PFSK-1 (cell line): ENCODE data around the gene F8A1.

Experiments
- FOXP2 ChIP-seq: optimal IDR thresholded peaks from 2 replicates; pipeline ENCODE3; 2011; ENCODE audit warnings: borderline replicate concordance, control low read depth, inconsistent platforms; ENCODE audit not compliant: insufficient read depth; ENCODE audit errors: extremely low read length, extremely low read depth
- POLR2AphosphoS5 ChIP-seq: IDR thresholded peaks from 2 replicates; pipeline ENCODE4 v1.6.1; 2012; ENCODE audit warnings: low read depth, mild to moderate bottlenecking, control low read depth, low read length, moderate library complexity
- SIN3A ChIP-seq: IDR thresholded peaks from 2 replicates; pipeline ENCODE4 v1.6.1; 2012; ENCODE audit warnings: mild to moderate bottlenecking, low read length, moderate library complexity, borderline replicate concordance; ENCODE audit not compliant: insufficient read depth
- TAF1 ChIP-seq: IDR thresholded peaks from 2 replicates; pipeline ENCODE4 v1.6.1; 2012; ENCODE audit warnings: low read length, control low read depth, borderline replicate concordance; ENCODE audit not compliant: insufficient read depth
- TF ChIP-seq, protein P1 (sequence below), 2 experiments: IDR thresholded peaks; 2 replicates each; pipeline versions ENCODE4 v1.6.1 to v1.8.0; 2011 to 2012; ENCODE audit warnings: low read depth in 2 of 2, low read length in 2 of 2, control low read depth in 1 of 2, inconsistent platforms in 1 of 2, mild to moderate bottlenecking in 1 of 2, moderate library complexity in 1 of 2; ENCODE audit not compliant: insufficient read depth in 1 of 2

F8A1 gene

GRCh38 chrX:154908821-154909220 lies 22.7 kb downstream of the F8A1 start:
- no peak for TF ChIP-seq TAF1
- TF ChIP-seq POLR2AphosphoS5 = no peak
- TF ChIP-seq FOXP2 = no peak
- TF ChIP-seq SIN3A = no peak
- TF ChIP-seq, protein P1, sequence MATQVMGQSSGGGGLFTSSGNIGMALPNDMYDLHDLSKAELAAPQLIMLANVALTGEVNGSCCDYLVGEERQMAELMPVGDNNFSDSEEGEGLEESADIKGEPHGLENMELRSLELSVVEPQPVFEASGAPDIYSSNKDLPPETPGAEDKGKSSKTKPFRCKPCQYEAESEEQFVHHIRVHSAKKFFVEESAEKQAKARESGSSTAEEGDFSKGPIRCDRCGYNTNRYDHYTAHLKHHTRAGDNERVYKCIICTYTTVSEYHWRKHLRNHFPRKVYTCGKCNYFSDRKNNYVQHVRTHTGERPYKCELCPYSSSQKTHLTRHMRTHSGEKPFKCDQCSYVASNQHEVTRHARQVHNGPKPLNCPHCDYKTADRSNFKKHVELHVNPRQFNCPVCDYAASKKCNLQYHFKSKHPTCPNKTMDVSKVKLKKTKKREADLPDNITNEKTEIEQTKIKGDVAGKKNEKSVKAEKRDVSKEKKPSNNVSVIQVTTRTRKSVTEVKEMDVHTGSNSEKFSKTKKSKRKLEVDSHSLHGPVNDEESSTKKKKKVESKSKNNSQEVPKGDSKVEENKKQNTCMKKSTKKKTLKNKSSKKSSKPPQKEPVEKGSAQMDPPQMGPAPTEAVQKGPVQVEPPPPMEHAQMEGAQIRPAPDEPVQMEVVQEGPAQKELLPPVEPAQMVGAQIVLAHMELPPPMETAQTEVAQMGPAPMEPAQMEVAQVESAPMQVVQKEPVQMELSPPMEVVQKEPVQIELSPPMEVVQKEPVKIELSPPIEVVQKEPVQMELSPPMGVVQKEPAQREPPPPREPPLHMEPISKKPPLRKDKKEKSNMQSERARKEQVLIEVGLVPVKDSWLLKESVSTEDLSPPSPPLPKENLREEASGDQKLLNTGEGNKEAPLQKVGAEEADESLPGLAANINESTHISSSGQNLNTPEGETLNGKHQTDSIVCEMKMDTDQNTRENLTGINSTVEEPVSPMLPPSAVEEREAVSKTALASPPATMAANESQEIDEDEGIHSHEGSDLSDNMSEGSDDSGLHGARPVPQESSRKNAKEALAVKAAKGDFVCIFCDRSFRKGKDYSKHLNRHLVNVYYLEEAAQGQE (IDR thresholded peaks at IDR 0.05; ENCODE audit: insufficient read depth in 1 of 2, low read depth in 2 of 2, low read length in 2 of 2) = no peak

GRCh38 chrX:154914052-154914451 lies 27.9 kb downstream of the F8A1 start:
- TF ChIP-seq FOXP2 = no peak
- TF ChIP-seq TAF1 = no peak
- TF ChIP-seq, protein P1 (IDR thresholded peaks at IDR 0.05; ENCODE audit: insufficient read depth in 1 of 2, low read depth in 2 of 2, low read length in 2 of 2) = no peak
- no peak for TF ChIP-seq POLR2AphosphoS5

DNA sequence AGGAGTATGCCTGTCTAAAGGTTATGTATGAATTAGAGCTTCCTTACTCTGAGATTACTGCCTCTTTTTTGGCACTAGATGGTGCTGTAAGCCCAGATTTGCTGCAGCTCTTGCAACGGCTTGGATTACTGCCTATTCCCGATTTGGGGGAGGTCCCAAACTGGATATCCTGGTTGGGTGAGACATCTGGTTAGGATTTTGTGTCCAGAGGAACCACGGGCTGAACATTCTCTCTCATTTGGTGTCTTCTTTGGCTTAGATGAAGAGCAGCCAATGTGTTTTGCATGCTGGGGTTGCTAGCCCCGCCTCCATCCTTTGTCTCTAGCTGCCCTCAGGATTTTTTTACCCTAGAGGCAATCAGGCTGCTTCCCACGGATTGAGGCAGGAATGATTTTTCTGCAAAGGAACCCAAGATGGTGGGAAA lies 31.9 kb downstream of the F8A1 start:
- TF ChIP-seq, protein P1 (IDR thresholded peaks at IDR 0.05; ENCODE audit: insufficient read depth in 1 of 2, low read depth in 2 of 2, low read length in 2 of 2) = no peak
- TF ChIP-seq SIN3A = no peak
- TF ChIP-seq TAF1 = no peak
- no peak for TF ChIP-seq POLR2AphosphoS5
- no peak for TF ChIP-seq FOXP2
